Thoracic aorta (tissue), 2 donors: ENCODE measurements around the gene PLCD1. TPM values are rescaled to one million over a fixed set of nuclear protein-coding genes. Genes with fewer than 3 reads are reported as not detected.

ENCODE experiments used
- ATAC-seq: fragments of 150-250 bp; one replicate; pipeline ENCODE4 v1.8.0; 2017; ENCODE audit warnings: low read depth; ENCODE audit not compliant: insufficient number of reproducible peaks, low FRiP score
- DNase-seq: peaks from one replicate; pipeline ENCODE4 v3.0.0-alpha.2; 2020; ENCODE audit warnings: low spot score
- H3K27ac ChIP-seq, 2 donors: fragments of 200-600 bp; sonication (generic); 1 replicate in 1 of 2; 2 replicates in 1 of 2; pipeline ENCODE4 v1.5.1; 2016; ENCODE audit warnings: mild to moderate bottlenecking in 2 of 2, moderate library complexity in 2 of 2
- H3K27me3 ChIP-seq: fragments of 200-600 bp; sonication (generic); replicated peaks from 2 replicates; pipeline ENCODE4 v1.6.0; 2016; ENCODE audit warnings: mild to moderate bottlenecking; ENCODE audit not compliant: insufficient read depth
- H3K36me3 ChIP-seq: fragments of 200-600 bp; sonication (generic); one replicate; pipeline ENCODE4 v1.5.1; 2016
- H3K4me1 ChIP-seq, 2 donors: fragments of 200-600 bp; sonication (generic); 1 replicate in 1 of 2; 2 replicates in 1 of 2; pipeline versions ENCODE4 v1.5.1 to v1.6.0; 2016; ENCODE audit warnings: low read depth in 2 of 2, mild to moderate bottlenecking in 1 of 2; ENCODE audit not compliant: control insufficient read depth in 1 of 2
- H3K4me3 ChIP-seq: fragments of 200-600 bp; sonication (generic); 2 replicates; pipeline ENCODE4 v1.5.1; 2016; ENCODE audit warnings: mild to moderate bottlenecking
- H3K9me3 ChIP-seq: fragments of 200-600 bp; sonication (generic); 2 replicates; pipeline ENCODE4 v1.5.1; 2016
- total RNA-seq, 2 donors: library from RNA; depleted of rRNA; stranded (reverse); fragments of >200 nt; gene quantifications; one replicate each; pipeline versions ENCODE4 v1.1.0 to v1.2.3, GENCODE V29; 2016
- TF ChIP-seq, protein P1 (sequence below): fragments of 200-600 bp; sonication (generic); IDR thresholded peaks from one replicate; pipeline ENCODE4 v1.5.1; 2019; ENCODE audit warnings: antibody characterized with exemption

The PLCD1 gene
- total RNA-seq, 2 donors from 2014 or later, result 34.8 to 93.3 TPM

GRCh38 chr3:38049358-38050126 lies 20.1 kb upstream of the PLCD1 start:
- H3K36me3 ChIP-seq, result no peaks in the 10 kb centered on the region
- H3K9me3 ChIP-seq, result no peaks in the 10 kb centered on the region
- H3K27ac ChIP-seq, result no peak overlapping the region
- H3K4me3 ChIP-seq, result no peak overlapping the region
- TF ChIP-seq, protein P1, sequence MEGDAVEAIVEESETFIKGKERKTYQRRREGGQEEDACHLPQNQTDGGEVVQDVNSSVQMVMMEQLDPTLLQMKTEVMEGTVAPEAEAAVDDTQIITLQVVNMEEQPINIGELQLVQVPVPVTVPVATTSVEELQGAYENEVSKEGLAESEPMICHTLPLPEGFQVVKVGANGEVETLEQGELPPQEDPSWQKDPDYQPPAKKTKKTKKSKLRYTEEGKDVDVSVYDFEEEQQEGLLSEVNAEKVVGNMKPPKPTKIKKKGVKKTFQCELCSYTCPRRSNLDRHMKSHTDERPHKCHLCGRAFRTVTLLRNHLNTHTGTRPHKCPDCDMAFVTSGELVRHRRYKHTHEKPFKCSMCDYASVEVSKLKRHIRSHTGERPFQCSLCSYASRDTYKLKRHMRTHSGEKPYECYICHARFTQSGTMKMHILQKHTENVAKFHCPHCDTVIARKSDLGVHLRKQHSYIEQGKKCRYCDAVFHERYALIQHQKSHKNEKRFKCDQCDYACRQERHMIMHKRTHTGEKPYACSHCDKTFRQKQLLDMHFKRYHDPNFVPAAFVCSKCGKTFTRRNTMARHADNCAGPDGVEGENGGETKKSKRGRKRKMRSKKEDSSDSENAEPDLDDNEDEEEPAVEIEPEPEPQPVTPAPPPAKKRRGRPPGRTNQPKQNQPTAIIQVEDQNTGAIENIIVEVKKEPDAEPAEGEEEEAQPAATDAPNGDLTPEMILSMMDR, result no peak
- H3K4me1 ChIP-seq, result peaks cover 6 to 14% of the 10 kb centered on the region in 2 donors
- DNase-seq (no peak), ATAC-seq (no peak)
- H3K27me3 ChIP-seq, result no peaks in the 10 kb centered on the region

- Histone ChIP-seq H3K4me3 (no peak overlapping the region), H3K27ac (no peak overlapping the region), H3K9me3 (no peaks in the 10 kb centered on the region), H3K27me3 (no peaks in the 10 kb centered on the region), H3K4me1 (peaks cover 6 to 14% of the 10 kb centered on the region in 2 donors), H3K36me3 (no peaks in the 10 kb centered on the region)
- ATAC-seq (no peak), DNase-seq (no peak)
- TF ChIP-seq, protein P1, result no peak
Observed at GRCh38 chr3:38047896-38048295, 18.5 kb upstream of the PLCD1 start.

GRCh38 chr3:38046821-38047220 lies 17.4 kb upstream of the PLCD1 start:
- Histone ChIP-seq H3K27ac (no peak overlapping the region), H3K4me1 (peaks cover 6 to 14% of the 10 kb centered on the region in 2 donors), H3K9me3 (no peaks in the 10 kb centered on the region), H3K36me3 (no peaks in the 10 kb centered on the region), H3K4me3 (no peak overlapping the region), H3K27me3 (no peaks in the 10 kb centered on the region)
- ATAC-seq, result no peak
- DNase-seq, result no peak
- TF ChIP-seq, protein P1, result no peak

- DNase-seq (no peak), ATAC-seq (no peak)
- Histone ChIP-seq H3K27ac (no peak overlapping the region), H3K27me3 (no peaks in the 10 kb centered on the region), H3K4me1 (peaks cover 6 to 14% of the 10 kb centered on the region in 2 donors), H3K9me3 (no peaks in the 10 kb centered on the region), H3K36me3 (no peaks in the 10 kb centered on the region), H3K4me3 (no peak overlapping the region)
- TF ChIP-seq, protein P1, result no peak
Observed at GRCh38 chr3:38046027-38046426, 16.6 kb upstream of the PLCD1 start.

- H3K4me1 ChIP-seq, result peaks cover 0 to 14% of the 10 kb centered on the region in 2 donors
- no peaks in the 10 kb centered on the region for H3K9me3 ChIP-seq
- no peaks in the 10 kb centered on the region for H3K27me3 ChIP-seq
- H3K36me3 ChIP-seq, result no peaks in the 10 kb centered on the region
- no peak overlapping the region for H3K4me3 ChIP-seq
- H3K27ac ChIP-seq, result no peak overlapping the region
- DNase-seq (no peak), ATAC-seq (no peak)
- TF ChIP-seq, protein P1, result no peak
Observed at GRCh38 chr3:38043486-38043885, 14.0 kb upstream of the PLCD1 start.
